ENCODE results near the gene FAM174C. TPM values are rescaled to one million over a fixed set of nuclear protein-coding genes. Genes with fewer than 3 reads are reported as not detected.

Gene FAM174C
- total RNA-seq, 4 donors from 2014 or later: 37.4 to 76.7 (median 46.7) TPM

- TF ChIP-seq CTCF (IDR thresholded peaks at IDR 0.05; ENCODE audit: low read depth): no peak
Observed at GRCh38 chr19:1250437-1251260, 24.7 kb upstream of the FAM174C start.

DNA sequence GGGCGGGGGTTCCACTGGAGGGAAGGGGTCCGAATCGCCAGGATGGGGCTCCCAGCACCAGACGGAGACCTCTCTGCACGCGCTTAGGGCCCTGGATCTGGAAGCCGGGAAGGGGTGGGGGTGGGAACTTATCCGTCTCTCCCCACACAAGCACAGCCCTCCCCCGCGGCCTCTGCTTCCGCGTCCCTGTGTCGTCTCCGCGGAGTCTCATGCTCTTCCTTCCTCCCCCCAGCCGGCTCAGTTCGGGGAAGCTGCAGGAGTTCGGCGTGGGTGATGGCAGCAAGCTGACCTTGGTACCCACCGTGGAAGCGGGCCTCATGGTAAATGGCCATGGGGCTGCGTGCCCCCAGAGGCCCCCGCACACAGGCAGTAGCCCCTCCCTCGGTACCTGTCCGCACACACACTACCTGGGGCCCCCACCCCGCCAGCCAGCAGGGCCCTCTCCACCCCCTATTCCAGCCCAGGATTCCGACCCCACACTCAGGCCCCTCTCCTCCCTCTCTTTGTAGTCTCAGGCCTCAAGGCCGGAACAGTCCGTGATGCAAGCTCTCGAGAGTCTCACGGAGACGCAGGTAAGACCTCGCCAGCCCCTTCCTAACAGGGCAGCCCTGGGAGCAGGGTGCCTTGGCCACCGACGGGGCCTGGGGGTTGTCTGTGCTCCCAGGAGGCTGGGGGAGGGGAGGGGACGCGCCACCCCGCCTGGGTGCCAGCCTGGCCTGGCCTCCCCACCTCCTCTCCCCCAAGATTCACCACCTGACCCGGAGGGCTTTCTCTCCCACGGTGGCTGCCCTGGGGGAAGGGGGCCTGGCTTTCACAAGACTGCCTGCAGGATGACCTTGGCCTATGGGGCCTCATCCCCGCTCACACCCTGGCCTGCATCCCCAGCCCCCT is 23.8 kb upstream of the FAM174C start:
- TF ChIP-seq CTCF (IDR thresholded peaks at IDR 0.05; ENCODE audit: low read depth): no peak

- no peak for TF ChIP-seq CTCF (IDR thresholded peaks at IDR 0.05; ENCODE audit: low read depth)
Observed at GRCh38 chr19:1252221-1252820, 23.0 kb upstream of the FAM174C start.

- TF ChIP-seq CTCF (IDR thresholded peaks at IDR 0.05; ENCODE audit: low read depth): no peak
Observed at GRCh38 chr19:1252821-1253513, 22.4 kb upstream of the FAM174C start.

GRCh38 chr19:1253514-1254080 is 21.7 kb upstream of the FAM174C start:
- TF ChIP-seq CTCF (IDR thresholded peaks at IDR 0.05; ENCODE audit: low read depth): no peak

- TF ChIP-seq CTCF (IDR thresholded peaks at IDR 0.05; ENCODE audit: low read depth): no peak
Observed at GRCh38 chr19:1254081-1254527, 21.2 kb upstream of the FAM174C start.
